ENCODE measurements around the gene POLR2E.

DNA sequence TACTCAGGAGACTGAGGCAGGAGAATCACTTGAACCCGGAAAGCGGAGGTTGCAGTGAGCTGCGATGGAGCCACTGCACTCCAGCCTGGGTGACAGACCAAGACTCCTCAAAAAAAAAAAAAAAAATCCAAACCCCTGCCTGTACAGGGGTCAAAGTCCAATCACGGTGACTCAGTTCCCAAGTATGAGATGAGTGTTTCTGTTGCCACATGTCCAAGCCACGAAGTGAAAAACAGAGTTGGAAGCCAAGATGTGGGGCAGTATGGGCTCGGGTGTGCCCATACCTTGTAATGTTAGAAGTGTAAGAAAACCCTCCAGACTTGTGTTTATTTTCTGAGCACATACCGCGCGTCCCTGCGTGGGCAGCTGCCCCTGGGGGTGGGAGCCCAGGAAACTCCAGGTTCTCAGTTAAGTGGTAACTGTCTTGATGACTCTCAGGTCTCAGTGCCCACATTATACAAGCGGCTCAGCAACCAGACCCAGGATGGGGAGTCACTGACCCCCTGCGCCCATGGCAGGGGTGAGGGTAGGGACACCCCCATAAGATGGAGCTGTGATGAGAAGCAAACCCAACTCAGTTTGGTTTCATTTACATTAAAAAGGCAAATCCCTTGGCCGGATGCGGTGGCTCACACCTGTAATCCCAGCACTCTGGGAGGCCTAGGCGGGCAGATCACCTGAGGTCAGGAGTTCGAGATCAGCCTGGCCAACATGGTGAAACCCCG, 7.4 kb upstream of the POLR2E start:
- TF ChIP-seq, protein P1, sequence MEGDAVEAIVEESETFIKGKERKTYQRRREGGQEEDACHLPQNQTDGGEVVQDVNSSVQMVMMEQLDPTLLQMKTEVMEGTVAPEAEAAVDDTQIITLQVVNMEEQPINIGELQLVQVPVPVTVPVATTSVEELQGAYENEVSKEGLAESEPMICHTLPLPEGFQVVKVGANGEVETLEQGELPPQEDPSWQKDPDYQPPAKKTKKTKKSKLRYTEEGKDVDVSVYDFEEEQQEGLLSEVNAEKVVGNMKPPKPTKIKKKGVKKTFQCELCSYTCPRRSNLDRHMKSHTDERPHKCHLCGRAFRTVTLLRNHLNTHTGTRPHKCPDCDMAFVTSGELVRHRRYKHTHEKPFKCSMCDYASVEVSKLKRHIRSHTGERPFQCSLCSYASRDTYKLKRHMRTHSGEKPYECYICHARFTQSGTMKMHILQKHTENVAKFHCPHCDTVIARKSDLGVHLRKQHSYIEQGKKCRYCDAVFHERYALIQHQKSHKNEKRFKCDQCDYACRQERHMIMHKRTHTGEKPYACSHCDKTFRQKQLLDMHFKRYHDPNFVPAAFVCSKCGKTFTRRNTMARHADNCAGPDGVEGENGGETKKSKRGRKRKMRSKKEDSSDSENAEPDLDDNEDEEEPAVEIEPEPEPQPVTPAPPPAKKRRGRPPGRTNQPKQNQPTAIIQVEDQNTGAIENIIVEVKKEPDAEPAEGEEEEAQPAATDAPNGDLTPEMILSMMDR (IDR thresholded peaks at IDR 0.05): no peak
- TF ChIP-seq POLR2A (IDR thresholded peaks at IDR 0.05): no peak
